Mesothelial cell of epicardium (in vitro differentiated cells): ENCODE results near the gene ADGRG2. TPM values are rescaled to one million over a fixed set of nuclear protein-coding genes. Genes with fewer than 3 reads are reported as not detected.

Source experiments
- DNase-seq, 2 experiments: peaks; one replicate each; pipeline ENCODE4 v3.0.0; 2021; ENCODE audit warnings: low spot score in 2 of 2; ENCODE audit not compliant: unreplicated experiment in 2 of 2
- H3K27ac Mint-ChIP-seq: 2 replicates; pipeline ENCODE4 v1.8.0; 2021; ENCODE audit warnings: mixed read lengths
- H3K27me3 Mint-ChIP-seq: 2 replicates; pipeline ENCODE4 v1.8.0; 2021; ENCODE audit warnings: low read depth, mixed read lengths
- H3K36me3 Mint-ChIP-seq: 2 replicates; pipeline ENCODE4 v1.8.0; 2021; ENCODE audit warnings: mixed read lengths
- H3K4me1 Mint-ChIP-seq: 2 replicates; pipeline ENCODE4 v1.8.0; 2021; ENCODE audit warnings: mixed read lengths
- H3K4me3 Mint-ChIP-seq: 2 replicates; pipeline ENCODE4 v1.8.0; 2021; ENCODE audit warnings: mild to moderate bottlenecking, moderate library complexity, mixed read lengths
- H3K9me3 Mint-ChIP-seq: 2 replicates; pipeline ENCODE4 v1.8.0; 2021; ENCODE audit warnings: mixed read lengths
- CTCF ChIP-seq: fragments of 200-600 bp; sonication (generic); IDR thresholded peaks from one replicate; pipeline ENCODE4 v1.5.0; 2021; ENCODE audit warnings: antibody characterized with exemption; ENCODE audit not compliant: unreplicated experiment
- total RNA-seq: library from RNA; stranded (reverse); gene quantifications from 3 replicates; pipeline ENCODE4 v1.2.1, GENCODE V29; 2021

The ADGRG2 gene
- total RNA-seq, 1 donor from 2014 or later = 0.98 TPM

GRCh38 chrX:18956303-18957032, 165.8 kb downstream of the ADGRG2 start:
- DNase-seq = no peak
- no peak for TF ChIP-seq CTCF
- Mint-ChIP-seq H3K27ac (no peak overlapping the region), H3K4me1 (no peaks in the 10 kb centered on the region), H3K4me3 (no peak overlapping the region), H3K36me3 (peaks cover 8% of the 10 kb centered on the region), H3K27me3 (no peaks in the 10 kb centered on the region), H3K9me3 (peaks cover 22% of the 10 kb centered on the region)

GRCh38 chrX:18955676-18956075, 166.6 kb downstream of the ADGRG2 start:
- H3K27ac Mint-ChIP-seq = no peak overlapping the region
- H3K4me1 Mint-ChIP-seq = no peaks in the 10 kb centered on the region
- H3K36me3 Mint-ChIP-seq = peaks cover 12% of the 10 kb centered on the region
- DNase-seq = no peak
- no peak overlapping the region for H3K4me3 Mint-ChIP-seq
- TF ChIP-seq CTCF = no peak
- H3K27me3 Mint-ChIP-seq = no peaks in the 10 kb centered on the region
- H3K9me3 Mint-ChIP-seq = peaks cover 24% of the 10 kb centered on the region

GRCh38 chrX:18951032-18951431, 171.2 kb downstream of the ADGRG2 start:
- no peak for DNase-seq
- H3K36me3 Mint-ChIP-seq = peaks cover 34% of the 10 kb centered on the region
- H3K27me3 Mint-ChIP-seq = no peaks in the 10 kb centered on the region
- H3K9me3 Mint-ChIP-seq = peaks cover 26% of the 10 kb centered on the region
- H3K27ac Mint-ChIP-seq = no peak overlapping the region
- no peak for TF ChIP-seq CTCF
- no peaks in the 10 kb centered on the region for H3K4me1 Mint-ChIP-seq
- no peak overlapping the region for H3K4me3 Mint-ChIP-seq

GRCh38 chrX:18949944-18950301, 172.3 kb downstream of the ADGRG2 start:
- no peaks in the 10 kb centered on the region for H3K27me3 Mint-ChIP-seq
- DNase-seq = no peak
- TF ChIP-seq CTCF = no peak
- no peak overlapping the region for H3K27ac Mint-ChIP-seq
- peaks cover 4% of the 10 kb centered on the region for H3K4me1 Mint-ChIP-seq
- H3K36me3 Mint-ChIP-seq = peaks cover 34% of the 10 kb centered on the region
- H3K4me3 Mint-ChIP-seq = no peak overlapping the region
- H3K9me3 Mint-ChIP-seq = peaks cover 23% of the 10 kb centered on the region

GRCh38 chrX:18949291-18949943, 172.9 kb downstream of the ADGRG2 start:
- Mint-ChIP-seq H3K9me3 (peaks cover 23% of the 10 kb centered on the region), H3K27ac (no peak overlapping the region)

More at GRCh38 chrX:18949291-18949943, 172.9 kb downstream of the ADGRG2 start:
- Mint-ChIP-seq H3K4me1 (peaks cover 9% of the 10 kb centered on the region), H3K36me3 (peaks cover 39% of the 10 kb centered on the region), H3K4me3 (no peak overlapping the region), H3K27me3 (no peaks in the 10 kb centered on the region)
- DNase-seq = no peak
- no peak for TF ChIP-seq CTCF
